ENCODE results near the gene POU6F1.
"Not testable (repeated sequence)": the region's sequence is repeated elsewhere in the genome, so short reads cannot be mapped to it uniquely, and the experiment has no call there.

The POU6F1 gene, protein sequence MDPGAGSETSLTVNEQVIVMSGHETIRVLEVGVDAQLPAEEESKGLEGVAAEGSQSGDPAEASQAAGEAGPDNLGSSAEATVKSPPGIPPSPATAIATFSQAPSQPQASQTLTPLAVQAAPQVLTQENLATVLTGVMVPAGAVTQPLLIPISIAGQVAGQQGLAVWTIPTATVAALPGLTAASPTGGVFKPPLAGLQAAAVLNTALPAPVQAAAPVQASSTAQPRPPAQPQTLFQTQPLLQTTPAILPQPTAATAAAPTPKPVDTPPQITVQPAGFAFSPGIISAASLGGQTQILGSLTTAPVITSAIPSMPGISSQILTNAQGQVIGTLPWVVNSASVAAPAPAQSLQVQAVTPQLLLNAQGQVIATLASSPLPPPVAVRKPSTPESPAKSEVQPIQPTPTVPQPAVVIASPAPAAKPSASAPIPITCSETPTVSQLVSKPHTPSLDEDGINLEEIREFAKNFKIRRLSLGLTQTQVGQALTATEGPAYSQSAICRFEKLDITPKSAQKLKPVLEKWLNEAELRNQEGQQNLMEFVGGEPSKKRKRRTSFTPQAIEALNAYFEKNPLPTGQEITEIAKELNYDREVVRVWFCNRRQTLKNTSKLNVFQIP

DNA sequence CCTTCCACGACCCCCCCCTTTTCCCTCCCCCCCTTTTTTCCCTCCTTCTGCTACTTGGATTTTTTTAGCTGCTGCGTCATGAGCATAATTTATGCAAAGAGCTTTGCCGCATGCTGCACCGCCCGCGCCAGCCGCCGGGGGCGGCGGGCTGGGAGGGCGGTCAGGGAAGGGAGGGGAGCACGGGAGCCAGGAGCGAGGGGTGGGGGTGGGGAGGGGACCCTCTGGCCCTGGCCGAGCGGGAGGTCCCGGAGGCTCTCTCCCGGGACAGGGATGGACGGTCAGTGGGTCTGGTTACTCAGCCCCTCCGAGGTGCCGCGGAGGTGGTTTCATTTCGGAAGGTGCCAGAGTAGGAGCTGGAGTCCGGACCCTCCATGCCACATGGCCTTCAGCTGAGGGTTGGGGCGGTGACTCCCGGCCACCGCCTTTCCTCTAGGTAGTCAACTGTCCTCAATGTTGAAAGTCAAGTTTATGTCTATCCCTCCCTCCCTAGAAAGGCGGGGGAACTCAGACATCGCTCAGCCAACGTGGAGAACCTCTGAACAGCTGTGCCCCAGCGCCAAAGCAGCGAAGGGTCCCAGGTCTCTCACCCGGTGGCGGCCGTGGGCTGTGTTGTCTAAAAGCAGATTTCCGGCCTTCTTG, at the start of gene POU6F1:
TSS of gene POU6F1 (minus strand) at position 95 of the 639 bp plus-strand sequence. CDS start 11,226 bp downstream, outside the sequence.
- peak; percentile 34 to 48 for DNase-seq (ENCODE audit: low read depth in 2 of 2, low spot score in 1 of 2)

DNA sequence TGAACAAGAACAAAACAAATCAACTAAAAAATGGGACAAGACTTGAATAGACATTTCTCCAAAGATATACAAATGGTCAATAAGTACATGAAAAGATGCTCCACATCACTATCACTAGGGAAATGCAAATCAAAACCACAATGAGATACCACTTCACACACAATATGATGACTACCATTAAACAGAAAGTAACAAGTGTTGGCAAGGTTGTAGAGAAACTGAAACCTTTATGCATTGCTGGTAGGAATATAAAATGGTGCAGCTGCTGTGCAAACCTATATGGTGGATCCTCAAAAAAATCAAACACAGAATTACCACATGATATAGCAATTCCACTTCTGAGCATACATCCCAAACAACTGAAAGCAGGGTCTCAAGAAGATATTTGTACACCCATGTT, 47.2 kb upstream of the POU6F1 start:
- no peak for DNase-seq (ENCODE audit: low read depth in 2 of 2, low spot score in 1 of 2)

DNA sequence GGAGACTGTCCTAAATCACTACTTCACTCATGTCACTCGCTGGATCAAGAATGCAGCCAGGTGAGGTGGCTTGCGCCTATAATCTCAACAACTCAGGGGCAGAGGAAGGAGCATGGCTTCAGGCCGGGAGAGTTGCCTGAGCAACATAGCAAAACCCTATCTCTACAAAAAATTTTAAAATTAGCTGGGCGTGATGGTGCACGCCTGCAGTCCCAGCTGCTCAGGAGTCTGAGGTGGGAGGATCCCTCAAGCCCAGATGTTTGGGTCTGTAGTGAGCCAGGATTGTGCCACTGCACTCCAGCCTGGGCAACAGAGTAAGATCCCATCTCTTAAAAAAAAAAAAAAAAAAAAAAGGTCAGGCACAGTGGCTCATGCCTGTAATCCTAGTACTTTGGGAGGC, 46.4 kb upstream of the POU6F1 start:
- DNase-seq (ENCODE audit: low read depth in 2 of 2, low spot score in 1 of 2), result no peak

DNA sequence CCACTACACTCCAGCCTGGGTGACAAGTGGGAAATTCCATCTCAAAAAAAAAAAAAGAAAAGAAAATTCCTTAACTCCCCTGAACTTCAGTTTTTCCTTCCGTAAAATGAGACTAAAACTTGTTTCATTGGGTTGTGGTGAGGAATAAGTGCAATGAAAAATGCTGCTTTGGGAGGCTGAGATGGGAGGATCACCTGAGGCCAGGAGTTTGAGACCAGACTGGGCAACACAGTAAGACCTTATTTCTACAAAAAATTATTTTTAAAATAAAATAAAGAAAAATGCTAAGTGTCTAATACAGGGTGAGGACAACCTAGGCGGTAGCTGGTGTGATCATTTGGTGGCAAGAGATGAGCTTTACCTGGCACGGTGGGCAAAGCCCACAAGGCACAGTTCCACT, 45.5 kb upstream of the POU6F1 start:
- DNase-seq (ENCODE audit: low read depth in 2 of 2, low spot score in 1 of 2), result no peak

DNA sequence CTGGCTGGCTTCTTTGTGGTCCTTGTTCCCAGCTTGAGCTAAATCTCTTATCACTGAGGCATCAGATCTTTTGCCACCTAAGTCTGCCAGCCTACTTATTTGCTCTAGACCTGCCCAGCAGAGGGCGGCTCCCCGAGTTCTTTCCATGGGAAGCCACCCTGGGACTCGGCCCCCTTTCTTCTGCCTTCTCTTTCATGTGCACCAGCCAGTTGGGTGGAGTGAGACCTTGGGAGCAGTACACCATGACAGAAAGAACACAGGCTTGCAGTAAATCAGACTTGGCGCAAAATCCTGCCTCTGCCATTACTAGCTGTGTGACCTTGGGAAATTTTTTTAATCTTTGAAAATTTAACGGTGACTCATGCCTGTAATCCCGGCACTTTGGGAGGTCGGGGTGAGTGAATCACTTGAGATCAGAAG, 44.9 kb upstream of the POU6F1 start:
- DNase-seq (ENCODE audit: low read depth in 2 of 2, low spot score in 1 of 2), result no peak

DNA sequence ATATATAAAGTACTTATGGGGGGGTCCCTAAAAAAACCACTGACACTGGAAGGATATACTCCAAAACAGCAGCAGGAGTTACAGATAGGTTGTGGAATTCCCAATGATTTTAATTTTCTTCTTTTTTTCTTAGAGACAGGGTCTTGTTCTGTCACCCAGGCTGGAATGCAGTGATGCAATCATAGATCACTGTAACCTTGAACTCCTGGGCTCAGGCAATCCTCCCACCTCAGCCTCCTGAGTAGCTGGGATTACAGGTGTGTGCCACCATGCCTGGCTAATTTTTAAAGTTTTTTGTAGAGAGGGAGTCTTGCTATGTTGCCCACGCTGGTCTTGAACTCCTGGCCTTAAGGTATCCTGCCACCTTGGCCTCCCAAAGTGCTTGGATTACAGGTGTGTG, 41.7 kb upstream of the POU6F1 start:
- not testable (repeated sequence) for DNase-seq (ENCODE audit: low read depth in 2 of 2, low spot score in 1 of 2)

DNA sequence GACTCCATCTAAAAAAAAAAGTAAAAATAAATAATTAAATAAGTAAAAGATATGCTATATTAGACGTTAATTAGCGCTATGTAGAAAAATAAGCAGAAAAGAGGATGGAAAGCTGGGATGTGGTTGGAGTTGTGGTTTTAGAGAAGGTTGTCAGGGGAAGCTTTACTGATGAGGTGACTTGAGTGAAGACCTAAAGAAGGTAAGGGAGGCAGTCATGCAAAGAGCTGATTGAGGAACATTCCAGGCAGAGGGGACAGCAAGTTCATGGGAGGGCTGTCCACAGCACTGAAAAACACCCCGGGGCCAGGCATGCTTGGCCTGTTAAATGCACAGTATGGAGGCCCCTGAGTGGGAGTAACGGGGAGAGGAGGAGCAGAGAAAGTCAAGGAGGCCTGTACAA, 36.7 kb upstream of the POU6F1 start:
- DNase-seq (ENCODE audit: low read depth in 2 of 2, low spot score in 1 of 2), result no peak

DNA sequence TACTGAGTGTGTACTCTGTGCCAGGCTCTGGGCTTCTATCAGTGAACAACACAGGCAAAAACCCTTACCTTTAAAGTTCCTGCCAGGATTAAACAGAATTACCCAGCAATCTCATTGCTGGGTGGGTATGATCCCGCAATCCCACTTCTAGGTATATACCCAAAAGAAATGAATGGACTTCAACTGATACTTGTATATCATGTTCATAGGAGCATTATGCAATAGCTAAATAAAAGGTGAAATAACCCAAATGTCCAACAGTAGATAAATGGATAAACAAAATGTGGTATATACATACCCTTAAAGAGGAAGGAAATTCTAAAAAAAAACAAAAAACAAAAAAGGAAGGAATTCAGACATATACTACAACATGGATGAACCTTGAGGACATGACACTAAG, 35.4 kb upstream of the POU6F1 start:
- DNase-seq (ENCODE audit: low read depth in 2 of 2, low spot score in 1 of 2), result no peak

DNA sequence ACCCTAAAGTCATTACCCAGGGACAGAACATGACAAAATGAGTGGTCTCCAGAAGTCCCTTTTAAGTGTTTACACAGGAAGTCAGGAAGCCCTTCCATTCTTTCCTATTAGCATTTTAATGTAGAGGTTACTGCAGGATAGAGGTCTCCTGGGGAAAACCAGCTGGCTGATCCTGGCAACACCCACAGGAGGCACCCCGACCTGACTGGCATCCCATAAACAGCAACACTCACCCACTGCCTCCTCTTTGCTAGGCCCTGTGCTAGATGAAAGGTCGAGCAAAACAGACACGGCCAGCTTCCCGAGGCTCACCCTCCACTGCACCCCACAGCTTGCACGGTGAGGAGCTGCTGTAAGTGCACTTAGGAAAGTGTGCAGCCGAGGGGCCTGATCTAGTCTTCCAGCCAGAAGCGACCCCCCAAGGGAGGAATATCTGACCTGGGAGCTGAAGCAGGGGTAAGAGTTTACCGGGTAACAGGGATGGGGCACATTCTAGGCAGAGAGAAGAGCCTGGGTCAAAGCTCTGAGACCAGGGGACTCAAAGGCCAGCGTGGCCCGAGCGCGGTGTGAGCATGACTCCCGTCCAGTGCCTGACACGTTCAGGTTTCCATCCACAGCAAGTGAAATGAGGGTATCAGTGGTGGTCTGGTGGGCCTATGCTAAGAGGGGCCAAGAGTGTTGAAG, 29.8 kb upstream of the POU6F1 start:
- no peak for DNase-seq (ENCODE audit: low read depth in 2 of 2, low spot score in 1 of 2)

DNA sequence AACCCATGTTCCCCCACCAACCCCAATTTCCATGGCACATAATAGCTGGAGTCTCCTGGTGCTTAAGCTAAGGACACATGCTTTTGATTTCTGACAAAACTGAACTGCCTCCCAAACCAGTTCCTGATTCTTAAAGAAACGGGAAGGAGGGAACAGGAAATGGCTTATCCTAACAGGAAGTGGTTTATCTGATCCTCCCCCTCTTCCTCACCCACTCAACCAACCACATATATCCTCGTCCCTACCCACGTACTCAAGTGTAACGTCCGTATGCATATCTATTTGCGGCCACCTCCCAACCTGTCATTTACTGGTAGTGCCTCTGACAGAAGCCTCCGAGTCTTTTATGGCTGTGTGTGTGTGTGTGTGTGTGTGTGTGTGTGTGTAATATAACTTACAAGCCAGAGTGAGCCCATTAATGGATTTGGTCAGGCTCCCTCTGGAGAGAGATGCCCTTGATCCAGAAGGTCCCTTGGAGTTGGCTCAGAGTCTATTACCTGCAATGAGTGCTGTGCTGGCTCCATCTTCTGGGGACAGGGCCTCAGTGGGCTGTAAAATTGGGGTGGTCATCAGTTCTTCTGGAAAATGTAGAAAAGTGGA, 28.5 kb upstream of the POU6F1 start:
- no peak for DNase-seq (ENCODE audit: low read depth in 2 of 2, low spot score in 1 of 2)

DNA sequence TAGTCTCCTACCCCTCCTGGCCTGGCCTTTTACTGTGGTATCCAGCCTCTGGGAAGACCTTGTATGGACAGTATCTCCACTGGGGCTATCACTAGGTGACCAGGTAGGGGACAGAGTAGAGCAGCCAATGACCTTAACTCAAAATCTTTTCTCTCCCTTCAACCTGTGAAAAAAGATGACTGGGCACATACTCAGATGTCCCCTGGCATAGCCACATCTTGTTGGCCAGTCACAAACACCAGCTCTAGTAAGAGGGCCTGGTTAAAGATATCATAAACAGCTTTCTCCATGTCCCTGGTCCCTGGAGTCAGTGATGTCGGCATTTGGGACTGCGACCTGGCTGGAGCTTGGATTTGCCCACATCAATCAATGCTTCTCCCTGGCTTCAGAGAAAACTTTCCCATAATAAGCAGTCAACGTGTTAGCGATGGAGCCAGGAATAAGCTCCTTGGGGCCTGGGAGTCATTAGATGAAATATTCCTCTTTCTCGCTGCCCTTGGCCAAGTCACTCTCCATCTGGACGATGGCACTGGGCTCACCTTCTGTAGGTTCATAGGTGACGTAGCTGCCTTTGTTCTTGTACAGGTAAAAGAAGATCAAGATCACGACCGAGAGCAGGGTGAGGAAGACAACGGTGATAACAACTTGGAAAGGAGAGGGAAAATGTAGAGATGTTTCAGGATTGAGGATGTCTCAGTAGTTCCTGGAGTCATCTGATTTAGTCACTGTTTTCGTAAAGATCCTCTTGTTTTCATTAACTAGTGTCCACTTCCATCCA, 27.8 kb upstream of the POU6F1 start:
- no peak for DNase-seq (ENCODE audit: low read depth in 2 of 2, low spot score in 1 of 2)

DNA sequence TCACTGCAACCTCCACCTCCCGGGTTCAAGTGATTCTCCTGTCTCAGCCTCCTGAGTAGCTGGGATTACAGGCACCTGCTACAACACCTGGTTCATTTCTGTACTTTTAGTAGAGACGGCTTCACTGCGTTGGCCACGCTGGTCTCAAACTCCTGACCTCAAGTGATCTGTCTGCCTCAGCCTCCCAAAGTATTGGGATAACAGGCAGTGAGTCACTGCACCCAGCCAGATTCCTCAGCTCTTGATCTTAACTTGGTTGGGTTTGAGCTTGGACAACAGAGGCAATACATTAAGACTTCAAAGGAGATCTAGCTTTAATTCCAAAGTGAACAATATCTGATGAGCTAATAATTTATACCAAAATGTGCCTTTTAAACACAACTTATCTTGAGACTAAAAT, 26.4 kb upstream of the POU6F1 start:
- DNase-seq (ENCODE audit: low read depth in 2 of 2, low spot score in 1 of 2), result no peak

DNA sequence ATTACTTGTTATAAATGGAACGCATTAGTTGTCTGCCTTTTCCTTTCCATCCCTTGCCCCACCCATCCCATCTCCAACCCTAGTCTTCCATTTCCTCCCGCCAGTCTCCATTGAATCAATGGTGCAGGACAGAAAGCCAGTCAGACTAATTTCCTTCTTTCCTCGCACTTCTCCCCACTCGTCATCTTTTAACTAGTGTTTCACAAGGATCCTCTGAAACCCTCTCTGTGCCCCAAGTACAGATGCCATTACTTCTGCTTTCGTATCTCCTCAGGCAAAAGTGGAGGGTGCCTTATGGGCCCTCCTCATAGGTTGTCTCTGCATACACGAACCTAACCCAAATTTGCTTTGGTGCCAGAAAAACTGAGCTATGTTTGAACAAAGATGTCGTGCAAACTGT, 25.0 kb upstream of the POU6F1 start:
- DNase-seq (ENCODE audit: low read depth in 2 of 2, low spot score in 1 of 2), result no peak

DNA sequence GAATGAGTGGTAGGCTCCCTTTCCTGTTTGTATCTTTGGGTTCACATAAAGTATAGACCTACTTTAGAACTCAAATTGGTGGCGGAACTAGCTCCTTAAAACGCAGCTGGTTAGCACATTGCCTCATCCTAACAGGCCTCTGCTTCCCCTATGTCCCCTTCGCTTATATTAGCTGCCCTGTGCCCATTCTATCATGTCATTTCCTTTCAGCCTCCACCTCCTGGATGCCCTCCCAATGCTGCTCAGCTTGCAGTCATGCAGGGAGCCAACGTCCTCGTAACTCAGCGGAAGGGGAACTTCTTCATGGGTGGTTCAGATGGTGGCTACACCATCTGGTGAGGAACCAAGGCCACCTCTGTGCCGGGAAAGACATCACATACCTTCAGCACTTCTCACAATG, 24.3 kb upstream of the POU6F1 start:
- DNase-seq (ENCODE audit: low read depth in 2 of 2, low spot score in 1 of 2), result no peak

DNA sequence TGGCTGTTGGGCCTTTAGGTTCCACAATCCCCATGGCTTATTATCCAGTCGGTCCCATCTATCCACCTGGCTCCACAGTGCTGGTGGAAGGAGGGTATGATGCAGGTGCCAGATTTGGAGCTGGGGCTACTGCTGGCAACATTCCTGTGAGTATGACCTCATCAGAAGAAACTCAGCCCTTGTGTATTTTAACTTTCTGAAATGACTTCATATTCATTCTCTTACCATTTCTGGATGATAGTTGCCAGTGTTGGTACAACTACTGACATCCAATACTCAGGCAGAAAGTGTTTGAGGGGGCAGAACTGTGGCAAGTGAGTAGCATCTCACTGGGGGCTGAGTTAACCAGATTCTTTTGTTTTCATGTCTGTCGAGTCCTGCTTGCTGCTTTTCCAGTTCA, 23.1 kb upstream of the POU6F1 start:
- no peak for DNase-seq (ENCODE audit: low read depth in 2 of 2, low spot score in 1 of 2)

DNA sequence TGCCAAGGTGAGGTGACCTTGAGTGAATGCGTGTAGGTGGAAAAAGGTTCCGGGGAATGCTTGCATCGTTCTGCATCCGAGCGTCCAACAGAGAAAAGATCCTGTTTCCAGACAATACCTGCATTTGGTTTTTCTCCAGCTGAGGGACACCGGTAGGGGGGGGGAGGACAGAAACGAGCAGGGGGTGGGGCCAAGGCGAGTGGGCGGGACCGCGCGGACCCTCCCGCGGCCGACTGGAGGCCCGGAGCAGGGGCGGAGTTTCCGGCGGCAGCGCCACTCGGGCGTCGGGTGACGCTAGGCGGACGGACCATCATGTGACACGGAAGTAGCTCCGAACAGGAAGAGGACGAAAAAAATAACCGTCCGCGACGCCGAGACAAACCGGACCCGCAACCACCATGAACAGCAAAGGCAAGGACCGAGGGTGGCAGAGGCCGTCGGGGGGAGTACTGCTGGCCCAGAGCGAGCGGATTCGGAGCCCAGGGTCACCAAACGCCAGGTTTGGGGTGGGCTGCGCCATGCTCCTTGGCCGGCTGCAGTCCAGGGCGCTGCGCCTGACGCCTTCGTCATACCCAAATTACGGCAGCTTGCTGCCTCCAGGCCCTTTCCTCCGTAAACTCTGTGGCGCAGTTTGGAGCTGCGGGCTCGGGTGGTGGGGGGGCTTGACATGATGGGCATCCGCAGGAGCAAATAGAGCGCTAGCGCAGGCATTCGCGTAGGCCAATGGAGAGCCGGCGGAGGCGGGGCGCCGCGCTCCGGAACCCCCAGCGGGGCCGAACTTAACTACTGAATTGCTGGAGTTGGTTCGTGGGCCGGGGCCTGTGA, 20.9 kb upstream of the POU6F1 start, which contains the start of gene DAZAP2:
TSS of gene DAZAP2 (plus strand) at position 317 of the 825 bp plus-strand sequence. CDS start at position 399, 82 bp downstream.
- peak; percentile 85 to 92 for DNase-seq (ENCODE audit: low read depth in 2 of 2, low spot score in 1 of 2)

DNA sequence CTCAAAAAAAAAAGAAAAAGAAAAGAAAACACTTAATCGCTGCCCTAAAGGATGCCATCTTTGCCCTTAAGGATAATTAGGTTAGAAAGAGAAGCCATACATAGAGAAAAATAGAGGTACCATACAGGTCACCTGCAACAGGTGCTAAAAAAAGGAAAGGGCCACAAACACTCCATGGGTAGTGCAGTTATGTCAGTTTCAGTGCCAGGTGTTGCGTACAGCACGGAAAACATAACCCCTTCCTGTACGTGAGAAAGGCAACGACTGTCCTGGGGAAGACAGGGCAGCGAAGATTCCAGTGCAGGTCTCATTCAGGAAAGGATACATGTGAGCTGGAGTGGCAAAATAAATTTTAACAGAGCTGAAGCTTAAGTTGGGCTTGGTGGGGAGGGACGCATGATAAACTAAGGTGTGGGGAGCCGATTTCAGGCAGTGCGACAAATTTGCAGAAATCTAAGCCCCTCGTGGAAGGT, 20.2 kb upstream of the POU6F1 start:
- no peak for DNase-seq (ENCODE audit: low read depth in 2 of 2, low spot score in 1 of 2)

DNA sequence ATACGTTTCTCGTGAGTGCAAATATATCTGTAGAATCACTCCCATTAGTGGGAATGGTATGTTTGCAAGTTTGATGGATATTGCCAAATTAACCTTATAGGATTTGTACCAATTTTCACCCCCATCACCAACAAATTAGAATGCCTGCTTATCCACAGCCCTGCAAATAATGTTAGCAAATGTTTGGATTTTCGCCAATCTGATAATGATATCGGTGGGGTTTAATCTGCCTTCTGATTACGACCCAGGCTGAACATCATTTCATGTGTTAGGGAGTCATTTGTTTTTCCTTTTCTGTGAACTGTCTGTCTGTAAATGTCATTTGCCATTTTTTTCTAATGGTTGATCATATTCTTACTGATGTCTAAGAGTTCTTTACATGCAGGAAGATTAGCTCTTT, 16.7 kb upstream of the POU6F1 start:
- DNase-seq (ENCODE audit: low read depth in 2 of 2, low spot score in 1 of 2), result no peak

DNA sequence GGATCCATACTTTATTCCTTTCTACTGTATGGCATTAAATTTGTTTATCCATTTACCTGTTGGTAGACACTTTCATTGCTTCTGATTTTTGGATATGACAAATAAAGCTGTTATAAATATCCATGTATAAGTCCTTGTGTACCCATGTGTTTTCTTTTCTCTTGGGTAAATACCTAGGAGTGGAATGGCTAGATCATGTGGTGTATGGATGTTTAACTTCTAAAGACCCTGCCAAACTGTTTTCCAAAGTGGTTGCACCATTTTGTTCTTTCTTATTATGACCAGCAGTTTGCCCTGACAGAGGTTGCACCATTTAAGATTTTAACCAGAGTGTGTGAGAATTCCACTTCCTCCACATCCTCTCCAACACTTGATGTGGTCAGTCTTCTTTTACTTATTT, 14.8 kb upstream of the POU6F1 start:
- DNase-seq (ENCODE audit: low read depth in 2 of 2, low spot score in 1 of 2), result no peak

Data from stimulated activated CD8-positive, alpha-beta memory T cell treated with anti-CD3 and anti-CD28 coated beads, Interleukin-4, amount 100 ng/mL, for 1 hour (primary cell).